GM12864 (cell line): ENCODE results near the gene RIMBP2.
"Not testable (repeated sequence)": the region's sequence is repeated elsewhere in the genome, so short reads cannot be mapped to it uniquely, and the experiment has no call there.

Source experiments
- DNase-seq: peaks from one replicate; pipeline ENCODE4 v3.0.0-alpha.2; 2011; ENCODE audit warnings: low read depth
- H3K4me3 ChIP-seq: 2 replicates; pipeline ENCODE4 v1.5.1; 2011; ENCODE audit warnings: mild to moderate bottlenecking, low read depth, low read length, control low read depth
- CTCF ChIP-seq: IDR thresholded peaks from 2 replicates; pipeline ENCODE4 v1.5.1; 2011; ENCODE audit warnings: low read depth, mild to moderate bottlenecking, moderate library complexity, low read length, control low read depth, inconsistent platforms; ENCODE audit errors: missing control alignments

The RIMBP2 gene

GRCh38 chr12:130744274-130744673 is 28.2 kb upstream of the RIMBP2 start:
- no peak overlapping the region for H3K4me3 ChIP-seq
- no peak for DNase-seq
- no peak for TF ChIP-seq CTCF

GRCh38 chr12:130743606-130744005 is 27.5 kb upstream of the RIMBP2 start:
- DNase-seq, result no peak
- TF ChIP-seq CTCF, result no peak
- no peak overlapping the region for H3K4me3 ChIP-seq

- no peak overlapping the region for H3K4me3 ChIP-seq
- no peak for TF ChIP-seq CTCF
- no peak for DNase-seq
Measured at GRCh38 chr12:130743176-130743575, 27.1 kb upstream of the RIMBP2 start.

- H3K4me3 ChIP-seq, result no peak overlapping the region
- no peak for TF ChIP-seq CTCF
- DNase-seq, result no peak
Measured at GRCh38 chr12:130742716-130743115, 26.6 kb upstream of the RIMBP2 start.

- TF ChIP-seq CTCF, result no peak
- H3K4me3 ChIP-seq, result no peak overlapping the region
- DNase-seq, result no peak
Measured at GRCh38 chr12:130742112-130742511, 26.0 kb upstream of the RIMBP2 start.

GRCh38 chr12:130739571-130739970 is 23.5 kb upstream of the RIMBP2 start:
- H3K4me3 ChIP-seq, result no peak overlapping the region
- DNase-seq, result no peak
- TF ChIP-seq CTCF, result no peak

- H3K4me3 ChIP-seq, DNase-seq: not testable (repeated sequence)
Measured at GRCh38 chr12:130738403-130738802, 22.3 kb upstream of the RIMBP2 start.

- DNase-seq, result no peak
- no peak overlapping the region for H3K4me3 ChIP-seq
- no peak for TF ChIP-seq CTCF
Measured at GRCh38 chr12:130737731-130738130, 21.6 kb upstream of the RIMBP2 start.
